ENCODE results near the gene CUTC.
"Not testable (repeated sequence)": the region's sequence is repeated elsewhere in the genome, so short reads cannot be mapped to it uniquely, and the experiment has no call there.

The CUTC gene

GRCh38 chr10:99742254-99742653 is 10.2 kb downstream of the CUTC start:
- DNase-seq (ENCODE audit: low read depth), result no peak
- no peak overlapping the region for H3K4me3 ChIP-seq (ENCODE audit: low read length)
- no peak for TF ChIP-seq CTCF (IDR thresholded peaks at IDR 0.05; ENCODE audit: insufficient read depth, low read depth, low read length, missing control alignments)

- TF ChIP-seq CTCF (IDR thresholded peaks at IDR 0.05; ENCODE audit: insufficient read depth, low read depth, low read length, missing control alignments), result no peak
- no peak overlapping the region for H3K4me3 ChIP-seq (ENCODE audit: low read length)
Observed at GRCh38 chr10:99742701-99743100, 10.7 kb downstream of the CUTC start.

GRCh38 chr10:99743841-99744240 is 11.8 kb downstream of the CUTC start:
- H3K4me3 ChIP-seq (ENCODE audit: low read length), result no peak overlapping the region
- no peak for DNase-seq (ENCODE audit: low read depth)
- TF ChIP-seq CTCF (IDR thresholded peaks at IDR 0.05; ENCODE audit: insufficient read depth, low read depth, low read length, missing control alignments), result no peak

More at GRCh38 chr10:99742701-99743100, 10.7 kb downstream of the CUTC start:
- DNase-seq (ENCODE audit: low read depth), result no peak

GRCh38 chr10:99746166-99746565 is 14.1 kb downstream of the CUTC start:
- not testable (repeated sequence) for DNase-seq (ENCODE audit: low read depth); H3K4me3 ChIP-seq (ENCODE audit: low read length)

GRCh38 chr10:99748823-99749451 is 16.9 kb downstream of the CUTC start:
- no peak for DNase-seq (ENCODE audit: low read depth)
- TF ChIP-seq CTCF (IDR thresholded peaks at IDR 0.05; ENCODE audit: insufficient read depth, low read depth, low read length, missing control alignments), result no peak
- no peak overlapping the region for H3K4me3 ChIP-seq (ENCODE audit: low read length)

- TF ChIP-seq CTCF (IDR thresholded peaks at IDR 0.05; ENCODE audit: insufficient read depth, low read depth, low read length, missing control alignments), result no peak
- no peak overlapping the region for H3K4me3 ChIP-seq (ENCODE audit: low read length)
- no peak for DNase-seq (ENCODE audit: low read depth)
Observed at GRCh38 chr10:99750641-99751040, 18.6 kb downstream of the CUTC start.

- no peak for TF ChIP-seq CTCF (IDR thresholded peaks at IDR 0.05; ENCODE audit: insufficient read depth, low read depth, low read length, missing control alignments)
- peak; percentile 44 for DNase-seq (ENCODE audit: low read depth)
Observed at GRCh38 chr10:99754670-99755069, 22.6 kb downstream of the CUTC start.

More at GRCh38 chr10:99754670-99755069, 22.6 kb downstream of the CUTC start:
- H3K4me3 ChIP-seq (ENCODE audit: low read length), result no peak overlapping the region

All from epithelial cell of esophagus (primary cell).